H9 (cell line): ENCODE data around the gene SMCP. TPM values are rescaled to one million over a fixed set of nuclear protein-coding genes. Genes with fewer than 3 reads are reported as not detected.

Experiments
- DNase-seq: peaks from one replicate; pipeline ENCODE4 v3.0.0-alpha.2; 2017
- H2AFZ ChIP-seq: one replicate; pipeline ENCODE4 v1.6.1; 2013; ENCODE audit warnings: mild to moderate bottlenecking, low read length, control low read depth, moderate library complexity
- H2AK5ac ChIP-seq: 2 replicates; pipeline ENCODE4 v1.6.1; 2013; ENCODE audit warnings: low read length, control low read depth, mixed read lengths; ENCODE audit not compliant: insufficient read length
- H2BK120ac ChIP-seq: one replicate; pipeline ENCODE4 v1.6.1; 2013; ENCODE audit warnings: low read depth, mild to moderate bottlenecking, low read length, control low read depth, inconsistent platforms; ENCODE audit not compliant: poor library complexity, severe bottlenecking
- H2BK12ac ChIP-seq: 2 replicates; pipeline ENCODE4 v1.6.1; 2013; ENCODE audit warnings: low read length, control low read depth, mixed read lengths, low read depth; ENCODE audit not compliant: insufficient read length
- H2BK15ac ChIP-seq: 2 replicates; pipeline ENCODE4 v1.6.1; 2013; ENCODE audit warnings: low read depth, low read length, control low read depth
- H2BK20ac ChIP-seq: one replicate; pipeline ENCODE4 v1.6.1; 2013; ENCODE audit warnings: low read depth, mild to moderate bottlenecking, low read length, control low read depth, inconsistent platforms; ENCODE audit not compliant: poor library complexity, severe bottlenecking
- H2BK5ac ChIP-seq: 2 replicates; pipeline ENCODE4 v1.6.1; 2013; ENCODE audit warnings: low read length, control low read depth, mixed read lengths; ENCODE audit not compliant: insufficient read length
- H3K14ac ChIP-seq: 2 replicates; pipeline ENCODE4 v1.6.1; 2013; ENCODE audit warnings: low read length, control low read depth; ENCODE audit not compliant: insufficient read depth
- H3K18ac ChIP-seq: 2 replicates; pipeline ENCODE4 v1.6.1; 2013; ENCODE audit warnings: low read depth, mild to moderate bottlenecking, mixed read lengths, low read length, control low read depth; ENCODE audit not compliant: insufficient read length
- H3K23ac ChIP-seq: 2 replicates; pipeline ENCODE4 v1.6.1; 2013; ENCODE audit warnings: low read length, control low read depth, mixed read lengths, low read depth; ENCODE audit not compliant: insufficient read length
- H3K23me2 ChIP-seq: 2 replicates; pipeline ENCODE4 v1.6.1; 2013; ENCODE audit warnings: low read depth, mild to moderate bottlenecking, mixed read lengths, low read length, control low read depth; ENCODE audit not compliant: insufficient read length, poor library complexity, severe bottlenecking
- H3K27ac ChIP-seq: 2 replicates; pipeline ENCODE4 v1.5.1; 2013; ENCODE audit warnings: low read length, control low read depth, mixed read lengths, low read depth; ENCODE audit not compliant: insufficient read length
- H3K27me3 ChIP-seq: 2 replicates; pipeline ENCODE4 v1.6.1; 2013; ENCODE audit warnings: low read length, control low read depth, inconsistent platforms; ENCODE audit not compliant: insufficient read depth
- H3K4ac ChIP-seq: 2 replicates; pipeline ENCODE4 v1.6.1; 2013; ENCODE audit warnings: low read depth, mild to moderate bottlenecking, control low read depth, inconsistent platforms, low read length, moderate library complexity
- H3K4me1 ChIP-seq: 2 replicates; pipeline ENCODE4 v1.6.1; 2013; ENCODE audit warnings: low read length, control low read depth, inconsistent platforms; ENCODE audit not compliant: insufficient read depth
- H3K4me2 ChIP-seq: 2 replicates; pipeline ENCODE4 v1.6.1; 2013; ENCODE audit warnings: low read length, control low read depth, mixed read lengths; ENCODE audit not compliant: insufficient read length, insufficient read depth
- H3K56ac ChIP-seq: 2 replicates; pipeline ENCODE4 v1.6.1; 2013; ENCODE audit warnings: low read depth, mild to moderate bottlenecking, mixed read lengths, low read length, control low read depth; ENCODE audit not compliant: insufficient read length
- H3K79me1 ChIP-seq: 2 replicates; pipeline ENCODE4 v1.6.1; 2013; ENCODE audit warnings: low read depth, mild to moderate bottlenecking, moderate library complexity, low read length, control low read depth, inconsistent platforms; ENCODE audit not compliant: insufficient read depth, poor library complexity, severe bottlenecking
- H3K79me2 ChIP-seq: 2 replicates; pipeline ENCODE4 v1.6.1; 2013; ENCODE audit warnings: low read length, control low read depth, inconsistent platforms; ENCODE audit not compliant: insufficient read depth
- H3K9ac ChIP-seq: 2 replicates; pipeline ENCODE4 v1.6.1; 2013; ENCODE audit warnings: low read length, control low read depth, mixed read lengths; ENCODE audit not compliant: insufficient read length; ENCODE audit errors: extremely low read depth
- H3K9me3 ChIP-seq: one replicate; pipeline ENCODE4 v1.6.1; 2013; ENCODE audit warnings: low read depth, low read length, inconsistent platforms; ENCODE audit not compliant: control insufficient read depth
- H3T11ph ChIP-seq: one replicate; pipeline ENCODE4 v1.6.1; 2013; ENCODE audit warnings: mild to moderate bottlenecking, low read length, control low read depth, inconsistent platforms
- H4K20me1 ChIP-seq: one replicate; pipeline ENCODE4 v1.6.1; 2013; ENCODE audit not compliant: control insufficient read depth, insufficient read length, insufficient read depth
- H4K5ac ChIP-seq: 2 replicates; pipeline ENCODE4 v1.6.1; 2013; ENCODE audit warnings: low read depth, mild to moderate bottlenecking, mixed read lengths, low read length, control low read depth; ENCODE audit not compliant: insufficient read length
- H4K8ac ChIP-seq: replicated peaks from 2 replicates; pipeline ENCODE4 v1.6.1; 2013; ENCODE audit warnings: low read length, control low read depth, mixed read lengths, low read depth; ENCODE audit not compliant: insufficient read length
- H4K91ac ChIP-seq: 2 replicates; pipeline ENCODE4 v1.6.1; 2013; ENCODE audit warnings: low read depth, mild to moderate bottlenecking, moderate library complexity, mixed read lengths, low read length, control low read depth; ENCODE audit not compliant: insufficient read length
- H3K27ac Mint-ChIP-seq, 3 experiments: 2 replicates in 2 of 3; 3 replicates in 1 of 3; pipeline ENCODE4 v1.8.0; 2020 to 2021; ENCODE audit warnings: mixed read lengths in 3 of 3, mild to moderate bottlenecking in 1 of 3, moderate library complexity in 1 of 3
- H3K27me3 Mint-ChIP-seq: 2 replicates; pipeline ENCODE4 v1.8.0; 2021; ENCODE audit warnings: low read depth, mild to moderate bottlenecking, moderate library complexity, mixed read lengths
- H3K36me3 Mint-ChIP-seq, 3 experiments: 2 replicates in 2 of 3; 3 replicates in 1 of 3; pipeline ENCODE4 v1.8.0; 2020 to 2021; ENCODE audit warnings: low read depth in 3 of 3, mixed read lengths in 3 of 3; ENCODE audit not compliant: insufficient read depth in 1 of 3
- H3K4me1 Mint-ChIP-seq, 2 experiments: 2 replicates each; pipeline ENCODE4 v1.8.0; 2020; ENCODE audit warnings: mixed read lengths in 2 of 2
- H3K4me3 Mint-ChIP-seq, 2 experiments: 2 replicates in 1 of 2; 3 replicates in 1 of 2; pipeline ENCODE4 v1.8.0; 2020 to 2021; ENCODE audit warnings: mild to moderate bottlenecking in 2 of 2, mixed read lengths in 2 of 2, moderate library complexity in 1 of 2
- H3K9me3 Mint-ChIP-seq, 2 experiments: 2 replicates in 1 of 2; 3 replicates in 1 of 2; pipeline ENCODE4 v1.8.0; 2020; ENCODE audit warnings: mild to moderate bottlenecking in 2 of 2, mixed read lengths in 2 of 2, moderate library complexity in 1 of 2
- WGBS: extraction: QIAGEN DNeasy Blood & Tissue Kit; methylation state at CpG from one replicate; pipeline ENCODE4 v1.1.7; 2013; ENCODE audit warnings: missing lambda C conversion rate, low lambda C conversion rate, mixed read lengths; ENCODE audit not compliant: insufficient read length; ENCODE audit errors: extremely low coverage; 5-methylcytosine and 5-hydroxymethylcytosine counted together
- total RNA-seq: library from RNA; stranded (reverse); gene quantifications from 2 replicates; pipeline ENCODE4 v1.2.1, GENCODE V29; 2021
- TF ChIP-seq, protein P1 (sequence below): fragments of 200-600 bp; sonication (generic); conservative IDR thresholded peaks from 3 replicates; pipeline ENCODE4 v1.8.0; 2021; ENCODE audit warnings: antibody characterized with exemption, mild to moderate bottlenecking

Gene SMCP
- total RNA-seq, 1 experiment from 2014 or later: not detected

DNA sequence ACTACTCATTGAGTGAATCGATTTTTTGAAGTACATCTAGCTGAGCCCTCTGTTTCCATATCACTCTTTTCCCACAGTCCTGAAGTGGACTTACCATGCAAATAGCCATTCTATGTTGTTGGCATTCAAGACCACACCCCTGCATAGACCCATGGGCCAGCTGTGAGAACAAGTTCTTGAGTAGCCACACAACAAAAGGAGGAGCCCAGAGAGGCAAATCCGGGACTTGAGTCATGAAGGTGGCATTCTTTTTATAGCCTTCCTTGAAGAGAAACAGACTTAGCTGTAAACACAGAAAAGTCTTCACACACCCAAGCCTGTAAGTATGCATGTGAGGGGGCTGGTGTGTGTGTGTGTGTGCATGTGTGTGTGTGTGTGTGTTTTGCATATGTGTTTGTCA lies 55.1 kb downstream of the SMCP start:
- TF ChIP-seq, protein P1, sequence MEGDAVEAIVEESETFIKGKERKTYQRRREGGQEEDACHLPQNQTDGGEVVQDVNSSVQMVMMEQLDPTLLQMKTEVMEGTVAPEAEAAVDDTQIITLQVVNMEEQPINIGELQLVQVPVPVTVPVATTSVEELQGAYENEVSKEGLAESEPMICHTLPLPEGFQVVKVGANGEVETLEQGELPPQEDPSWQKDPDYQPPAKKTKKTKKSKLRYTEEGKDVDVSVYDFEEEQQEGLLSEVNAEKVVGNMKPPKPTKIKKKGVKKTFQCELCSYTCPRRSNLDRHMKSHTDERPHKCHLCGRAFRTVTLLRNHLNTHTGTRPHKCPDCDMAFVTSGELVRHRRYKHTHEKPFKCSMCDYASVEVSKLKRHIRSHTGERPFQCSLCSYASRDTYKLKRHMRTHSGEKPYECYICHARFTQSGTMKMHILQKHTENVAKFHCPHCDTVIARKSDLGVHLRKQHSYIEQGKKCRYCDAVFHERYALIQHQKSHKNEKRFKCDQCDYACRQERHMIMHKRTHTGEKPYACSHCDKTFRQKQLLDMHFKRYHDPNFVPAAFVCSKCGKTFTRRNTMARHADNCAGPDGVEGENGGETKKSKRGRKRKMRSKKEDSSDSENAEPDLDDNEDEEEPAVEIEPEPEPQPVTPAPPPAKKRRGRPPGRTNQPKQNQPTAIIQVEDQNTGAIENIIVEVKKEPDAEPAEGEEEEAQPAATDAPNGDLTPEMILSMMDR: no peak

More for the DNA sequence above, 55.1 kb downstream of the SMCP start:
- Histone ChIP-seq H2BK5ac (no peak overlapping the region), H2BK20ac (no peak overlapping the region), H3K27ac (no peak overlapping the region), H4K20me1 (no peaks in the 10 kb centered on the region), H3K79me1 (no peaks in the 10 kb centered on the region), H2AK5ac (no peak overlapping the region), H4K8ac (no peak overlapping the region), H3K9me3 (no peaks in the 10 kb centered on the region), H3K23ac (no peak overlapping the region), H3T11ph (no peak overlapping the region), H3K23me2 (no peaks in the 10 kb centered on the region), H3K18ac (no peak overlapping the region), H4K91ac (no peak overlapping the region), H2BK12ac (no peak overlapping the region), H4K5ac (no peak overlapping the region), H3K4ac (no peak overlapping the region), H2AFZ (no peak overlapping the region), H3K4me2 (no peak overlapping the region), H3K4me1 (no peaks in the 10 kb centered on the region), H3K14ac (no peak overlapping the region), H3K79me2 (no peaks in the 10 kb centered on the region), H3K9ac (no peak overlapping the region), H3K56ac (no peak overlapping the region), H2BK15ac (no peak overlapping the region), H2BK120ac (no peak overlapping the region), H3K27me3 (no peaks in the 10 kb centered on the region)
- no peak overlapping the region for H3K27ac Mint-ChIP-seq
- WGBS: no CpG with 5 or more reads among the region's 2 CpGs
- no peak for DNase-seq
- peaks cover 0 to 4% (median 3%) of the 10 kb centered on the region in 3 experiments; a peak in 3 of 7 replicates for H3K36me3 Mint-ChIP-seq
- H3K9me3 Mint-ChIP-seq: peaks cover 37 to 44% of the 10 kb centered on the region in 2 experiments
- no peaks in the 10 kb centered on the region; the same call in 1 of the 2 replicates for H3K27me3 Mint-ChIP-seq
- no peaks in the 10 kb centered on the region for H3K4me1 Mint-ChIP-seq
- no peak overlapping the region for H3K4me3 Mint-ChIP-seq

Other genes with a start within 250 kb of the SMCP start
- gene LCE2D, start 214.9 kb upstream of the SMCP start, total RNA-seq: not detected in 2 replicates
- gene LCE2C, start 203.0 kb upstream of the SMCP start, total RNA-seq: not detected in 2 replicates
- not detected in 2 replicates for gene LCE2B, start 192.2 kb upstream of the SMCP start, total RNA-seq
- gene LCE2A, start 180.0 kb upstream of the SMCP start, total RNA-seq: not detected in 2 replicates
- not detected in 2 replicates for gene LCE4A, start 170.2 kb upstream of the SMCP start, total RNA-seq
- not detected in 2 replicates for gene KPRP, start 120.3 kb upstream of the SMCP start, total RNA-seq
- not detected in 2 replicates for gene LCE1F, start 103.2 kb upstream of the SMCP start, total RNA-seq
- not detected in 2 replicates for gene LCE1E, start 92.1 kb upstream of the SMCP start, total RNA-seq
- not detected in 2 replicates for gene LCE1D, start 81.6 kb upstream of the SMCP start, total RNA-seq
- not detected in 2 replicates for gene LCE1C, start 71.7 kb upstream of the SMCP start, total RNA-seq
- gene LCE1B, start 66.4 kb upstream of the SMCP start, total RNA-seq: not detected in 2 replicates
- not detected in 2 replicates for gene LCE1A, start 50.8 kb upstream of the SMCP start, total RNA-seq
- gene LCE6A, start 35.5 kb upstream of the SMCP start, total RNA-seq: not detected in 2 replicates
- gene LCE7A, start 18.3 kb upstream of the SMCP start, total RNA-seq: not detected in 2 replicates
- not detected in 2 replicates for gene IVL, start 30.2 kb downstream of the SMCP start, total RNA-seq
- gene SPRR5, start 68.9 kb downstream of the SMCP start, total RNA-seq: not detected in 2 replicates
- gene SPRR4, start 92.3 kb downstream of the SMCP start, total RNA-seq: not detected in 2 replicates
- gene SPRR1A, start 105.8 kb downstream of the SMCP start, total RNA-seq: not detected in 2 replicates
- gene SPRR3, start 123.4 kb downstream of the SMCP start, total RNA-seq: not detected in 2 replicates
- not detected in 2 replicates for gene SPRR1B, start 152.9 kb downstream of the SMCP start, total RNA-seq
- gene SPRR2D, start 162.8 kb downstream of the SMCP start, total RNA-seq: not detected in 2 replicates
- gene SPRR2A, start 179.2 kb downstream of the SMCP start, total RNA-seq: not detected in 2 replicates
- not detected in 2 replicates for gene SPRR2B, start 193.3 kb downstream of the SMCP start, total RNA-seq
- not detected in 2 replicates for gene SPRR2E, start 216.2 kb downstream of the SMCP start, total RNA-seq
- gene SPRR2F, start 235.2 kb downstream of the SMCP start, total RNA-seq: not detected in 2 replicates